IMR-90 (cell line): ENCODE measurements around the gene LIPH. TPM values are rescaled to one million over a fixed set of nuclear protein-coding genes. Genes with fewer than 3 reads are reported as not detected.
"Not testable (repeated sequence)": the region's sequence is repeated elsewhere in the genome, so short reads cannot be mapped to it uniquely, and the experiment has no call there.

Source experiments
- ATAC-seq: fragments of 200-7000 bp; cut with Tn5 transposase; 2 replicates; pipeline ENCODE4 v1.9.1; 2020; ENCODE audit warnings: low read depth, mild to moderate bottlenecking, moderate library complexity
- BruUV-seq: library from RNA; stranded (reverse); fragments of 400-500 nt; replicated peaks from 2 replicates; lab custom pipeline; 2021; lab: Mats Ljungman, UMichigan
- CTCF ChIA-PET: fragments of 300-600 bp; formaldehyde crosslinking; extraction: SDS; loops from one replicate; lab custom pipeline; 2021; ENCODE audit warnings: antibody characterized with exemption; lab: Yijun Ruan, JAX
- POLR2A ChIA-PET: fragments of 300-600 bp; sonication (Branson Sonifier 250); formaldehyde crosslinking; loops from one replicate; lab custom pipeline; 2022; ENCODE audit warnings: antibody characterized with exemption; ENCODE audit not compliant: unreplicated experiment; lab: Charles Lee
- DNase-seq: peaks from one replicate; pipeline ENCODE4 v3.0.0; 2013
- H2AFZ ChIP-seq: replicated peaks from 2 replicates; pipeline ENCODE3; 2013; ENCODE audit warnings: low read length, mild to moderate bottlenecking; ENCODE audit not compliant: poor library complexity
- H2AK5ac ChIP-seq: 2 replicates; pipeline ENCODE4 v1.6.1; 2013; ENCODE audit warnings: low read depth, low read length, inconsistent platforms
- H2AK9ac ChIP-seq: replicated peaks from 2 replicates; pipeline ENCODE3; 2013; ENCODE audit warnings: mild to moderate bottlenecking, low read depth, low read length, moderate library complexity; ENCODE audit not compliant: poor library complexity
- H2BK120ac ChIP-seq: 2 replicates; pipeline ENCODE4 v1.6.1; 2013; ENCODE audit warnings: low read depth, low read length, inconsistent platforms
- H2BK15ac ChIP-seq: 3 replicates; pipeline ENCODE4 v1.6.1; 2013; ENCODE audit warnings: low read depth, low read length, inconsistent platforms
- H2BK20ac ChIP-seq: 2 replicates; pipeline ENCODE4 v1.6.1; 2013; ENCODE audit warnings: low read depth, mild to moderate bottlenecking, inconsistent platforms, low read length, moderate library complexity
- H2BK5ac ChIP-seq: 2 replicates; pipeline ENCODE4 v1.6.1; 2013; ENCODE audit warnings: mild to moderate bottlenecking, low read depth, low read length, inconsistent platforms; ENCODE audit not compliant: poor library complexity, severe bottlenecking
- H3K14ac ChIP-seq: replicated peaks from 2 replicates; pipeline ENCODE4 v1.6.1; 2013; ENCODE audit warnings: low read depth, low read length, inconsistent platforms
- H3K18ac ChIP-seq: 2 replicates; pipeline ENCODE4 v1.6.1; 2013; ENCODE audit warnings: low read depth, low read length, control low read depth
- H3K23ac ChIP-seq: 2 replicates; pipeline ENCODE4 v1.6.1; 2013; ENCODE audit warnings: low read depth, low read length, inconsistent platforms
- H3K27ac ChIP-seq: 2 replicates; pipeline ENCODE4 v1.5.1; 2013; ENCODE audit warnings: mild to moderate bottlenecking, control low read depth, low read length; ENCODE audit not compliant: insufficient read depth
- H3K27me3 ChIP-seq: 2 replicates; pipeline ENCODE4 v1.6.1; 2013; ENCODE audit warnings: low read length; ENCODE audit not compliant: control insufficient read depth, insufficient read depth
- H3K36me3 ChIP-seq: 2 replicates; pipeline ENCODE4 v1.6.1; 2013; ENCODE audit warnings: low read length, mixed read lengths; ENCODE audit not compliant: control insufficient read depth, insufficient read depth
- H3K4ac ChIP-seq: 2 replicates; pipeline ENCODE4 v1.6.1; 2013; ENCODE audit warnings: low read depth, low read length, inconsistent platforms
- H3K4me1 ChIP-seq: 2 replicates; pipeline ENCODE4 v1.6.1; 2013; ENCODE audit warnings: low read length, mixed read lengths; ENCODE audit not compliant: control insufficient read depth, insufficient read depth
- H3K4me2 ChIP-seq: 2 replicates; pipeline ENCODE4 v1.6.1; 2013; ENCODE audit warnings: low read depth, mild to moderate bottlenecking, control low read depth, low read length, moderate library complexity
- H3K4me3 ChIP-seq: 2 replicates; pipeline ENCODE4 v1.5.1; 2013; ENCODE audit warnings: low read depth, mild to moderate bottlenecking, control low read depth, low read length, moderate library complexity; ENCODE audit not compliant: insufficient read depth
- H3K56ac ChIP-seq: 2 replicates; pipeline ENCODE4 v1.6.1; 2013; ENCODE audit warnings: low read length, inconsistent platforms; ENCODE audit not compliant: insufficient read depth; ENCODE audit errors: extremely low read depth
- H3K79me1 ChIP-seq, 2 experiments: 2 replicates each; pipeline ENCODE4 v1.6.1; 2013; ENCODE audit warnings: low read length in 2 of 2, inconsistent platforms in 1 of 2, low read depth in 1 of 2
- H3K9ac ChIP-seq: 2 replicates; pipeline ENCODE4 v1.6.1; 2013; ENCODE audit warnings: low read depth, low read length, control low read depth
- H3K9me1 ChIP-seq: 2 replicates; pipeline ENCODE4 v1.6.1; 2013; ENCODE audit warnings: low read length, inconsistent platforms; ENCODE audit not compliant: insufficient read depth
- H3K9me3 ChIP-seq: 2 replicates; pipeline ENCODE4 v1.6.1; 2013; ENCODE audit warnings: low read length; ENCODE audit not compliant: control insufficient read depth, insufficient read depth
- H4K20me1 ChIP-seq: 2 replicates; pipeline ENCODE4 v1.6.1; 2013; ENCODE audit warnings: low read length, inconsistent platforms; ENCODE audit not compliant: insufficient read depth
- H4K5ac ChIP-seq: 2 replicates; pipeline ENCODE4 v1.6.1; 2013; ENCODE audit warnings: mild to moderate bottlenecking, low read depth, low read length, control low read depth
- H4K8ac ChIP-seq, 2 experiments: 2 replicates each; pipeline ENCODE4 v1.6.1; 2013; ENCODE audit warnings: low read depth in 2 of 2, low read length in 2 of 2, control low read depth in 1 of 2, inconsistent platforms in 1 of 2
- H4K91ac ChIP-seq: 2 replicates; pipeline ENCODE4 v1.6.1; 2013; ENCODE audit warnings: low read depth, low read length, inconsistent platforms; ENCODE audit not compliant: insufficient read depth
- MXI1 ChIP-seq: IDR thresholded peaks from 2 replicates; pipeline ENCODE4 v1.6.1; 2012; ENCODE audit warnings: low read depth, mild to moderate bottlenecking, low read length, moderate library complexity, borderline replicate concordance
- WGBS, 2 experiments: methylation state at CpG; one replicate each; pipeline versions ENCODE4 v1.1.5 to v1.1.7; 2013; ENCODE audit warnings: missing lambda C conversion rate in 2 of 2; ENCODE audit not compliant: insufficient read length in 1 of 2; ENCODE audit errors: extremely low coverage in 2 of 2; 5-methylcytosine and 5-hydroxymethylcytosine counted together
- dilution Hi-C: fragments of 300-500 bp; cut with HindIII; formaldehyde crosslinking; loops from one replicate; pipeline ENCODE4 v1.14.3; 2018; ENCODE audit warnings: low sequenced_read_pairs; ENCODE audit not compliant: unreplicated experiment
- in situ Hi-C: fragments of 300-500 bp; cut with MboI; formaldehyde crosslinking; loops from 3 replicates; pipeline ENCODE4 v1.14.3; 2019; ENCODE audit warnings: low sequenced_read_pairs, inconsistent platforms, mixed read lengths
- intact Hi-C: fragments of 100-400 bp; cut with micrococcal nuclease; formaldehyde crosslinking; loops from 2 replicates; pipeline ENCODE4 v1.10.0; 2022
- polyA plus RNA-seq, 3 experiments: library from polyadenylated mRNA; depleted of rRNA; stranded (reverse); fragments of >200 nt; gene quantifications; 2 replicates each; pipeline ENCODE4 v1.2.3, GENCODE V29; 2012; ENCODE audit warnings: low replicate concordance in 1 of 3
- total RNA-seq: library from RNA; depleted of rRNA; stranded (reverse); fragments of >200 nt; gene quantifications from 2 replicates; pipeline ENCODE4 v1.2.3, GENCODE V29; 2012

LIPH gene
- total and polyA plus RNA-seq, 2 of the 4 experiments (the other 2 are of a cell fraction): 0.27 to 0.36 TPM

- ATAC-seq (no peak), DNase-seq (no peak)
- Histone ChIP-seq H2AFZ (no peak overlapping the region), H2AK5ac (no peak overlapping the region), H2BK15ac (no peak overlapping the region), H3K4ac (no peak overlapping the region), H3K18ac (no peak overlapping the region), H3K79me1 (no peaks in the 10 kb centered on the region), H2BK5ac (no peak overlapping the region), H4K91ac (no peak overlapping the region), H3K14ac (no peak overlapping the region), H4K8ac (no peak overlapping the region), H2AK9ac (no peak overlapping the region), H3K4me2 (no peak overlapping the region), H3K4me3 (no peak overlapping the region), H2BK120ac (no peak overlapping the region), H4K5ac (no peak overlapping the region), H3K9me1 (no peaks in the 10 kb centered on the region), H3K36me3 (peaks cover 15% of the 10 kb centered on the region), H3K27ac (no peak overlapping the region), H3K4me1 (no peaks in the 10 kb centered on the region), H3K27me3 (no peaks in the 10 kb centered on the region), H4K20me1 (no peaks in the 10 kb centered on the region), H3K56ac (no peak overlapping the region), H3K9me3 (no peaks in the 10 kb centered on the region), H3K9ac (no peak overlapping the region), H2BK20ac (no peak overlapping the region), H3K23ac (no peak overlapping the region)
- in situ Hi-C loops (no loop called here), intact Hi-C loops (no loop called here), dilution Hi-C loops (no loop called here)
- BruUV-seq: no TSS peak
- CTCF ChIA-PET: no interaction called here
- no CpG with 5 or more reads among the region's 3 CpGs for WGBS, 2 experiments
- TF ChIP-seq MXI1: no peak
- POLR2A ChIA-PET: interaction anchor here (0.7 kb wide), 1 partner anchor 9 kb away, joined by 3 read pairs; no protein-coding TSS in a partner anchor
Measured at GRCh38 chr3:185469542-185469941, 82.8 kb downstream of the LIPH start.

- H3K9me3 ChIP-seq, DNase-seq, H4K8ac ChIP-seq, H3K4ac ChIP-seq, H3K4me2 ChIP-seq, H3K27me3 ChIP-seq, intact Hi-C loops, H2BK120ac ChIP-seq, H2BK5ac ChIP-seq, H4K91ac ChIP-seq, H4K20me1 ChIP-seq, H3K4me3 ChIP-seq, H2AK9ac ChIP-seq, H3K18ac ChIP-seq, CTCF ChIA-PET, H2AFZ ChIP-seq, H3K23ac ChIP-seq, in situ Hi-C loops, H3K9ac ChIP-seq, H2AK5ac ChIP-seq, H3K9me1 ChIP-seq, H2BK15ac ChIP-seq, H3K56ac ChIP-seq, H4K5ac ChIP-seq, H3K79me1 ChIP-seq, H3K4me1 ChIP-seq, H2BK20ac ChIP-seq, dilution Hi-C loops, POLR2A ChIA-PET, ATAC-seq, H3K14ac ChIP-seq, BruUV-seq, H3K27ac ChIP-seq: not testable (repeated sequence)
- WGBS, 2 experiments: 72% methylated on average over 3 of the region's 5 CpGs; no CpG with 5 or more reads in 1 of the 2 experiments
- peaks cover 10% of the 10 kb centered on the region for H3K36me3 ChIP-seq
Measured at GRCh38 chr3:185466123-185466522, 86.3 kb downstream of the LIPH start.
